EL (cell line): ENCODE results near the gene ACOT6.
"Not testable (repeated sequence)": the region's sequence is repeated elsewhere in the genome, so short reads cannot be mapped to it uniquely, and the experiment has no call there.

Experiments used
- DNase-seq: peaks from one replicate; pipeline ENCODE4 v3.0.0-alpha.2; 2016

Gene ACOT6

GRCh38 chr14:73602994-73603393, 9.3 kb upstream of the ACOT6 start:
- DNase-seq, result no peak

GRCh38 chr14:73606271-73606670, 6.0 kb upstream of the ACOT6 start:
- no peak for DNase-seq

GRCh38 chr14:73607241-73607640, 5.1 kb upstream of the ACOT6 start:
- DNase-seq, result no peak

- DNase-seq, result peak; percentile 62
Observed at GRCh38 chr14:73610687-73611086, 1.6 kb upstream of the ACOT6 start.

GRCh38 chr14:73613046-73613383, 698 bp downstream of the ACOT6 start:
- DNase-seq, result no peak

GRCh38 chr14:73613419-73613963, 1.2 kb downstream of the ACOT6 start:
- DNase-seq, result no peak

GRCh38 chr14:73616831-73617230, 4.5 kb downstream of the ACOT6 start:
- no peak for DNase-seq

- no peak for DNase-seq
Observed at GRCh38 chr14:73619524-73619923, 7.2 kb downstream of the ACOT6 start.

- DNase-seq, result no peak
Observed at GRCh38 chr14:73620268-73620667, 8.0 kb downstream of the ACOT6 start.

- no peak for DNase-seq
Observed at GRCh38 chr14:73623504-73624054, 11.3 kb downstream of the ACOT6 start.

GRCh38 chr14:73625706-73626105, 13.4 kb downstream of the ACOT6 start:
- DNase-seq, result no peak

GRCh38 chr14:73627151-73627558, 14.8 kb downstream of the ACOT6 start:
- no peak for DNase-seq

GRCh38 chr14:73630009-73630780, 17.9 kb downstream of the ACOT6 start:
- DNase-seq, result no peak

GRCh38 chr14:73633116-73634010, 21.0 kb downstream of the ACOT6 start:
- peak; percentile 78 for DNase-seq

GRCh38 chr14:73634011-73634833, 21.9 kb downstream of the ACOT6 start:
- no peak for DNase-seq

GRCh38 chr14:73636355-73636754, 24.0 kb downstream of the ACOT6 start:
- not testable (repeated sequence) for DNase-seq

- DNase-seq, result no peak
Observed at GRCh38 chr14:73637830-73638229, 25.5 kb downstream of the ACOT6 start.

- no peak for DNase-seq
Observed at GRCh38 chr14:73640796-73641365, 28.6 kb downstream of the ACOT6 start.

- DNase-seq, result peak; percentile 93
Observed at GRCh38 chr14:73644531-73645247, 32.4 kb downstream of the ACOT6 start, which contains the start of gene DNAL1. DNAL1 (plus strand) TSS chr14:73644986; CDS start chr14:73645040, 54 bp downstream.

- no peak for DNase-seq
Observed at GRCh38 chr14:73645248-73645610, 32.9 kb downstream of the ACOT6 start.

GRCh38 chr14:73651005-73651404, 38.7 kb downstream of the ACOT6 start:
- no peak for DNase-seq
